HL-60 (cell line): ENCODE data around the gene CFAP221.
A peak's percentile ranks its signal among the peaks of the same experiment; 100 is the strongest.

Experiments used
- DNase-seq, 2 experiments: peaks; one replicate each; pipeline ENCODE4 v3.0.0-alpha.2; 2010 to 2020; ENCODE audit warnings: low read depth in 1 of 2, low spot score in 1 of 2
- H3K27ac ChIP-seq: fragments of 250-450 bp; sonication (Bioruptor Pico); replicated peaks from 2 replicates; pipeline ENCODE4 v1.5.1; 2020; ENCODE audit warnings: mild to moderate bottlenecking, moderate library complexity
- H3K27me3 ChIP-seq: fragments of 250-450 bp; sonication (Bioruptor Pico); 2 replicates; pipeline ENCODE4 v1.5.1; 2021; ENCODE audit warnings: mild to moderate bottlenecking, moderate library complexity; ENCODE audit not compliant: insufficient read depth, poor library complexity, severe bottlenecking
- H3K4me3 ChIP-seq: replicated peaks from 2 replicates; pipeline ENCODE4 v1.5.1; 2011; ENCODE audit warnings: mild to moderate bottlenecking, control low read depth, low read length; ENCODE audit not compliant: insufficient read depth
- CTCF ChIP-seq: IDR thresholded peaks from one replicate; pipeline ENCODE4 v1.5.1; 2011; ENCODE audit warnings: low read length, control low read depth, inconsistent platforms; ENCODE audit not compliant: insufficient read depth
- GABPA ChIP-seq: IDR thresholded peaks from 2 replicates; pipeline ENCODE4 v1.6.1; 2012; ENCODE audit warnings: low read depth
- POLR2AphosphoS5 ChIP-seq: IDR thresholded peaks from 2 replicates; pipeline ENCODE4 v1.6.1; 2012; ENCODE audit warnings: low read depth
- REST ChIP-seq: IDR thresholded peaks from 2 replicates; pipeline ENCODE4 v1.6.1; 2012; ENCODE audit warnings: low read depth; ENCODE audit not compliant: insufficient replicate concordance
- SPI1 ChIP-seq: IDR thresholded peaks from 2 replicates; pipeline ENCODE4 v1.6.1; 2012; ENCODE audit warnings: low read depth, mild to moderate bottlenecking, borderline replicate concordance

CFAP221 gene

GRCh38 chr2:119657466-119658145, 113.4 kb downstream of the CFAP221 start:
- DNase-seq = peak in 1 of 2 experiments; percentile 64
- Histone ChIP-seq H3K27ac (peak overlapping the region; percentile 57), H3K4me3 (no peak overlapping the region), H3K27me3 (no peaks in the 10 kb centered on the region)
- TF ChIP-seq CTCF = no peak
- no peak for TF ChIP-seq REST
- TF ChIP-seq SPI1 = no peak
- no peak for TF ChIP-seq GABPA
- TF ChIP-seq POLR2AphosphoS5 = no peak

- no peak overlapping the region for H3K4me3 ChIP-seq
- no peaks in the 10 kb centered on the region for H3K27me3 ChIP-seq
- TF ChIP-seq CTCF (peak; percentile 81), POLR2AphosphoS5 (no peak), REST (no peak), GABPA (no peak)
- DNase-seq = peak in 1 of 2 experiments; percentile 44
- H3K27ac ChIP-seq = no peak overlapping the region
These were observed 115.5 kb downstream of the CFAP221 start for GRCh38 chr2:119659601-119660342.

- no peak for DNase-seq
- no peaks in the 10 kb centered on the region for H3K27me3 ChIP-seq
- TF ChIP-seq SPI1 (no peak), GABPA (no peak), CTCF (no peak), POLR2AphosphoS5 (no peak), REST (no peak)
- no peak overlapping the region for H3K4me3 ChIP-seq
- H3K27ac ChIP-seq = no peak overlapping the region
These were observed 116.1 kb downstream of the CFAP221 start for GRCh38 chr2:119660343-119660658.
